Cardiac septum (tissue), 1 donor: ENCODE measurements around the gene PGBD1. TPM values are rescaled to one million over a fixed set of nuclear protein-coding genes. Genes with fewer than 3 reads are reported as not detected.

ENCODE experiments used
- DNase-seq: peaks from one replicate; pipeline ENCODE4 v3.0.0-alpha.2; 2020; ENCODE audit warnings: low spot score
- intact Hi-C: fragments of 100-400 bp; cut with DNase I; formaldehyde crosslinking; loops from one replicate; pipeline ENCODE4 v1.14.0; 2022
- long read RNA-seq: library from polyadenylated mRNA; unstranded; transcript quantifications from one replicate; pipeline ENCODE4 v2.0.0, GENCODE V29; 2021
- total RNA-seq: library from RNA; stranded (reverse); fragmentation: NEBNext Ultra II Directional; extraction: Animal tissue kit (Norgen Biotek cat#: 25700); gene quantifications from one replicate; pipeline ENCODE4 v1.2.1, GENCODE V29; 2021
- donor health status: DM: no; HTN: no; CAD: no.

The PGBD1 gene
- total RNA-seq: 3.8 TPM
- long read RNA-seq, partial matches to known transcripts: 1 of 4 reads
- long read RNA-seq, other reads (novel, unspliced or antisense): 2 of 4 reads

DNA sequence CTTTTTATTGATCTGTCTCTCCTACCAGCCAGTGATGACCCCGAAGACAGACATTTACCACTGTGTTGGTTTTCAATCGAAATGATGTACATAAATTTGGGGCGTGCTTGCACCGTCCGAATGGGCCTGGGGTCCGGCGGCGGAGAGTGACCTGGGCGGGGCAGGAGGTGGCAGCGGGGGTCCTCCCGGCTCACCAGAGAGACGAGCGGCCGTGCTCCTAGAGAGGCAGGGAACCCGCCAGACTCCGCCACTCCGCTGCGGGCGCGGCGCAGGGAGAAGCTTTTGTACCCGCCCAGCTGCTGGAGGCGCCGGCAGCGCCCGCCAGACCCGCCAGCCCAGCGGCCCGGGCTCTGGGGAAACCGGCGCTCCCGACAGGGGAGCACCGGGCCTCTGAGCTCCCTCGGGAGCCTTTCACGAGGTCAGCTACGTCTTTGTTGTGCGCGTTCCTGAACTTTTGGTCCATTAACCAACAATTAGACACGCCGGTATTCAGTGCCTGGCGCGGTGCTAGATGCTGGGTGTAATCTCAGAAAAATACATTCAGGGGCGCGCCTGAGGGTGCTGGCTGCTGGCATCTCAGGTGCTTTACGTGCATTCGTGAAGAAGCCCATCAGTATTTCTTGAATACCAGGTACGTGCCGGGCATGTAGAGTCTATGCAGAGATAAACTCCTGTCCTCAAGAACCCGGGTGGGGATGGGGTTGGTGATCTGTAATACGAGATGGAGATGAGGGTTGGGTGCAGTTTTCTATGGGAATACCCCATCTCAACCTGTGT, at the start of gene PGBD1:
PGBD1 (plus strand) TSS at position 285 of the 777 bp plus-strand sequence. CDS start 2,242 bp downstream, outside the sequence.
- intact Hi-C loops: loop anchor here (2.0 kb wide), 1 partner anchor 69 kb away; no protein-coding TSS in a partner anchor

GRCh38 chr6:28232785-28233184, 48.6 kb upstream of the PGBD1 start:
- intact Hi-C loops: no loop called here

More for the DNA sequence above, at the start of gene PGBD1:
- DNase-seq: peak; percentile 82

DNA sequence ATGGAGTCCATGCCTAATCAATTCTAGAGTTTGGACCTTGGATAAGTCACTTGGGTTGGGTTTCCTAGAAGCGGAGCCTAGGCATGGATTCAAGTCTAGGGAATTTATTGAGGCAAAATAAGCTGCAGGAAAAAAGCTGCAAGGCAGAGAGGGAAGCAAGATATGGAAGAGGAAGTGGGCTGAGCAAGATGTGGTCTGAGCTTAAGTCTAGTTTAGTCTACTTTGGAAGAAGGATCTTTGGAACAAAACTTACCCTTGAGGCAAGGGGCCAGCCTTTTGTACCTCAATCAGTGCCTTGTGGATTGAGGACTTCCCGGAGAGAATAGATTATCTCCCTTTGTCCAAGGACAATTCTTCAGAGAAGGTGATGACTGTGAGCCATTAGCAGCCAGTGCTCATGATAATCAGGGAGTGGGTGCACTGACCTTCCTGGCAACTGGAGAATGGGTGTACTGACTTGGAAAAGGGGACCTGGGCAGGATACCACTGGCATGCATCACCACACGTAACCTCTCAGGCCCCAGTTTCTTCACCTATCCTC, 45.4 kb upstream of the PGBD1 start:
- no peak for DNase-seq
- intact Hi-C loops: no loop called here

More at GRCh38 chr6:28232785-28233184, 48.6 kb upstream of the PGBD1 start:
- DNase-seq: no peak

DNA sequence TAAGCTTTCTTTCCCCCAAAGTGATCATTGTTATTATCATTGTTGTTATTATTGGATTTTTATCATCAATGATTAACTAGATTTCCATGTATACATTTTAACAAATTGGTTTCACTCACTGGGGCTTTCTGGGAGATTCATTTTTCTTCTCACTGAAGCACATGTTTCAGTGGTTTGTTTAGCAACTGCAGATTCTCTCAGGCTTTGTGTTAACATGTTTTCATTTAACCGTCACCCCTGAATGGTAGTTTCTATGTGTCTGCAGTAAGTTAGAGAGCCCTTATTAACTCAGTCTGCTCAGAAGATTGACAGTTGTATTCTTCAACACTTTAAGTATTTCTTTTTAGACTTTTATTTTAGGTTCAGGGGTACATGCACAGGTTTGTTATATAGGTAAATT, 41.7 kb upstream of the PGBD1 start:
- intact Hi-C loops: no loop called here
- DNase-seq: no peak

- DNase-seq: no peak
- intact Hi-C loops: no loop called here
Observed at GRCh38 chr6:28240471-28240870, 40.9 kb upstream of the PGBD1 start.

DNA sequence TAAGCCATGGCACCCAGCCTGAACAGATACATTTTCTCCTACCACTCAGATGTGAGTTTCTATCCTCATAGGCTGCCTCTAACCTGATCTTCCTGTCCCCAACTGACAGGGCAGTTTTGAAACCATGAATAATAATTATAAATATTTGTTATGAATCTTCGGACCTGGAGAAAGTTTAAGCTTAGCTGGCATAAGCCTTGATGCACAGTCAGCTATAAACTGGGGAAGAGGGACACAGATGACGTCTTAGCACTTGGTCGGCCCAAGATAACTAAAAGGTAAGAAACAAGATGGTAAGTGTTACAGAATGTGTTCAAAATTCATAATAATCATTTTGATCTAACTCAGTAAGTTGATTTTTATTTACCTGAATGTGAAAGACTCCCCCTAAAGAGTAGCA, 37.4 kb upstream of the PGBD1 start:
- intact Hi-C loops: no loop called here
- DNase-seq: no peak

- intact Hi-C loops: no loop called here
- DNase-seq: no peak
Observed at GRCh38 chr6:28245206-28245941, 36.0 kb upstream of the PGBD1 start.

- intact Hi-C loops: no loop called here
- DNase-seq: no peak
Observed at GRCh38 chr6:28248916-28249315, 32.5 kb upstream of the PGBD1 start.

- intact Hi-C loops: loop anchor here (5.0 to 10.0 kb wide), 2 partner anchors 107 to 116 kb away; no protein-coding TSS in a partner anchor
- no peak for DNase-seq
Observed at GRCh38 chr6:28250747-28251146, 30.6 kb upstream of the PGBD1 start.

DNA sequence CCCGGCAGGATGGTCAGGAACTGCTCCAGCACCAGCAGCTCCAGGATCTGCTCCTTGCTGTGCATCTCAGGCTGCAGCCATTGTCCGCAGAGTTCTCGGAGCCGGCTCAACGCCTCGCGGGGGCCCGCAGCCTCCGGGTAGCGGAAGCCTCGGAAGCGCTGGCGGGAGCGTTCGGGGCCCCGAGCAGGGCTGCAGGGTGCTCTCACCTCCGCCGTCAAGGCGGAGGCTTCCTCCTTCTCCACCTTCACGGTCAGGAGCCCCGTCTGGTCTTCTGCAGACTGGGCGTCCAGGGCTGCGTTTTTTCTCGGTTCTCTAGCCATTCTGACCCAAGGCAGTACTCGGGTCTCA, 29.7 kb upstream of the PGBD1 start:
- no peak for DNase-seq
- intact Hi-C loops: loop anchor here (2.0 to 10.0 kb wide), 3 partner anchors 33 to 117 kb away; no protein-coding TSS in a partner anchor

DNA sequence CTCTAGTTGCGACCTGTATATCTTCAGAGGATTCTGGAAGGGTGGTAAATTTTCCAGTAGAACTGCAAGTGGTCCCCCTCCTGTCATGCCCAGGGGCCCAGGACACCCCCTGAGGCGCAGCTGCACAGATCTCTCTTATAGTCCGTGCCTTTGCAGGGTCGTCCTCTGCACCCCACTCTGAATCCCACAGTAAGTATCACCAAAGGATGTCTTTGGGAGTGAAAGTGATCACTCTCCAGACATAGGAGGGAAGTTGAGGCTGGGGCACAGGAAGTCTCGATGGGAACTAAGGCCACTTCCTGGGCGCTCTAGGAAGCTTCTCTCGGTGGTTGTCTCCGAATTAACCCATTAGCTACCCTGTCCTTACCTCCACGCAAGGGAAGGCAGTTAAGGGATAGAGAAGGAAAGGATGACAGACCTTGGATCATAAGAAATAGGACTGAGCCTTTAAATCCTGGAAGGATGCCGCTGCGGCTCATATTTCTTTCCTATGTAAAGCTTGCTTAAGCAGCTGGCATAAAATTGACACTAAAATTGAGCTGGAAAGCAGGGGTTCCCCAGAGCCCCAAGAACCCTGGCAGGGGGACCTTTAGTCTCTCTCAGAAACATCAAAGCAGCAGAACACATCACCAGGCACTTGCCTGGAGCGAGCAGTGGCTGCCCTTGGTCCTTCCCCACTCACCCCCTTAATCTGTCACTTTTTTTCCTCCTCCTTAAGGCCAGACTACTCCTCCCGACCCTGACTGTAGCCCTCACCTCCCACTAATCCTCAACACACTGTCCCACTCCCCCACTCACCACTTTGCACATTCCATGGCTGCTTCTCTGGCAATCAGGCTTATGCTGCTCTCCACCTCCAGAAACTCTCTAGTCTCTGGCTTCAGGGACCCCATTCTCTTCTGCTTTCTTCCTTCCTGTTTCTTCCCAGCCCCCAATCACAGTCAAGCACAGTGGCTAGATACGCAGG, 29.1 kb upstream of the PGBD1 start, which contains the start of gene ZKSCAN4:
ZKSCAN4 (minus strand) TSS at position 261 of the 967 bp plus-strand sequence. CDS start 289 bp downstream, outside the sequence.
- peak; percentile 83 for DNase-seq
- intact Hi-C loops: loop anchor here (2.0 to 10.0 kb wide), 3 partner anchors 33 to 117 kb away; no protein-coding TSS in a partner anchor

- intact Hi-C loops: loop anchor here (5.0 to 10.0 kb wide), 2 partner anchors 103 to 119 kb away; no protein-coding TSS in a partner anchor
- no peak for DNase-seq
Observed at GRCh38 chr6:28254121-28254519, 27.3 kb upstream of the PGBD1 start.

- DNase-seq: no peak
- intact Hi-C loops: loop anchor here (10.0 kb wide), 1 partner anchor 122 kb away; no protein-coding TSS in a partner anchor
Observed at GRCh38 chr6:28257042-28257441, 24.3 kb upstream of the PGBD1 start.

GRCh38 chr6:28258877-28259777, 22.2 kb upstream of the PGBD1 start, which contains the start of gene NKAPL:
Gene NKAPL, plus strand, starts transcription at chr6:28259297. Its CDS starts 75 bp downstream, at chr6:28259372.
- intact Hi-C loops: loop anchor here (10.0 kb wide), 1 partner anchor 124 kb away; no protein-coding TSS in a partner anchor
- peak; percentile 90 for DNase-seq

- no peak for DNase-seq
- intact Hi-C loops: no loop called here
Observed at GRCh38 chr6:28263922-28264321, 17.4 kb upstream of the PGBD1 start.

GRCh38 chr6:28264834-28265401, 16.5 kb upstream of the PGBD1 start:
- intact Hi-C loops: loop anchor here (5.0 kb wide), 1 partner anchor 72 kb away; the partner anchor contains the start of gene ZSCAN31
- no peak for DNase-seq

DNA sequence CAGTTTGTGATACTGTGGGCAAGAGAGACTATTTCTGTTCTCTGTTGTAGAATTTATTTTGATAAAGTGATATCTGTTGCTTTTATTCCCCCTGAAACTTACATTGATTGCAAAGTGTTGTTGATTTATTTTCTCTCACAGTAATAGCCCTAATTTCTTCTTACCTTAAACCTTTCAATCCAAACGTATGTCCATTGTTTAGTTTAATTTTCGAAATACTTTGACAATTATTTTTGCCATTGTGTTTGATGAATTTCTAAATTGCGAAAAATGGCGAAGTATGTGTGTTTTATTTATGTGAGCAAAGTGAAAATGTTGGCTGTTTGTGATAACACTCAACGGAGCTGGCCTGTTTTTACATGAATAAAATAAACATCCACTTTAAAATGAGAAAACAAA, 14.8 kb upstream of the PGBD1 start:
- intact Hi-C loops: loop anchor here (2.0 to 5.0 kb wide), 2 partner anchors 71 to 84 kb away; partner anchors contain the start of gene ZSCAN31

More for the DNA sequence above, 14.8 kb upstream of the PGBD1 start:
- DNase-seq: no peak
